GM08714 (cell line): Measurements from ENCODE around the gene HEPHL1.

Experiments used
- H3K4me3 ChIP-seq: fragments of 200-500 bp; sonication (Bioruptor generic); 2 replicates; pipeline ENCODE4 v1.5.1; 2014; ENCODE audit warnings: mild to moderate bottlenecking, low read length, inconsistent platforms
- ZNF274 ChIP-seq: IDR thresholded peaks from 2 replicates; pipeline ENCODE4 v1.6.1; 2012; ENCODE audit warnings: mild to moderate bottlenecking, low read depth, low read length

HEPHL1 gene

DNA sequence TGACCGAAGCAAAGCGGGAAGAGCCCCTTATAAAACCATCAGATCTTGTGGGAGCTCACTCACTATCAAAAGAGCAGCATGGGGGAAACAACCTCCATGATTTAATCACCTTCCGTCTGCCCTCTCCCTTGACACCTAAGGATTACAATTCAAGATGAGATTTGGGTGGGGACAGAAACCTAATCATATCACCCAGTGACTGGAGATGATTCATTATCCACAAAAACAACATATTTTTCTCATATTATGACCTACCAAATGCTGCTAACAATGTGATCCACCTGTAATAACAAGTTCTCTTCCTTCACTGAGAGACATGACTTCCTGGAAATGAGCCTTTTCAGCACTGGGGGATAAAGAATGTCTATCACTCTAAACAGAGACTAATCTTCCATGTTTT is 23.4 kb upstream of the HEPHL1 start:
- no peak for TF ChIP-seq ZNF274
- H3K4me3 ChIP-seq: no peak overlapping the region

DNA sequence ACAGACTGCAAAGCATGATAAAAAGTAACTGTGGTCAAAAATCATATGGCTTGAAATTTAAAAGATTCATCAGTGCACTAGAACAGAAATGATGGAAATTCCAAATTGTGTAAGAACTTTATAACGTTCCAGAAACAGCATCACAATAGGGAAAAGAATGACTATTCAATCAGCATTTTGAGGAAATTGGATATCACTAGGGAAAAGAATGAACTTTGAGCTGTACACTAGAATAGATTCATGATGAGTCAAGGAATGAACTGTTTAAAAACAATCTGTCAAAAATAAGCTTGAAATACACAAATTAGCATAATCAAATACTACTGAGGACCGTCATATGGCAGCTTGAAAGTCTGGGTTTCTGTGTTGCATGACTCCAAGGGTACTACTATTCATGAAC is 20.5 kb upstream of the HEPHL1 start:
- TF ChIP-seq ZNF274: no peak

DNA sequence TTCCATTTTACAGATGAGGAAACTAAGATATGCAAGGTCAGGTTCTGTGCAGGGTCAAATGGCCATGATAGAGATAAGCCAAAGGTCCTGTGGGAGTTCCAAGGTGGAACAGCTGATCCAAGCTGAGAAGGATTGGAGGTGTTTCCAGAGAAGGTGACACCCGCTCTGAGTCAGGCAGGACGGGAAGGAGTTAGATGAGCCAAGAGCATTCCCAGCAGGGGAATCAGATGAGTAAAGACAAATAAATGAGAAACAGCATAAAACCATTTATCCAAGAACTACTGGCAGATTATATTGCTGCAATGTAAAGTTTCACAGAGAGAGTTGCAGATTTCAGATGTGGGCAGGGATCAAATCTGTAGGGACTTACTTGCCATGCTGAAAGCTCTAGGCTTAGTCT is 18.9 kb upstream of the HEPHL1 start:
- no peak overlapping the region for H3K4me3 ChIP-seq
- TF ChIP-seq ZNF274: no peak

More for the DNA sequence above, 20.5 kb upstream of the HEPHL1 start:
- no peak overlapping the region for H3K4me3 ChIP-seq

DNA sequence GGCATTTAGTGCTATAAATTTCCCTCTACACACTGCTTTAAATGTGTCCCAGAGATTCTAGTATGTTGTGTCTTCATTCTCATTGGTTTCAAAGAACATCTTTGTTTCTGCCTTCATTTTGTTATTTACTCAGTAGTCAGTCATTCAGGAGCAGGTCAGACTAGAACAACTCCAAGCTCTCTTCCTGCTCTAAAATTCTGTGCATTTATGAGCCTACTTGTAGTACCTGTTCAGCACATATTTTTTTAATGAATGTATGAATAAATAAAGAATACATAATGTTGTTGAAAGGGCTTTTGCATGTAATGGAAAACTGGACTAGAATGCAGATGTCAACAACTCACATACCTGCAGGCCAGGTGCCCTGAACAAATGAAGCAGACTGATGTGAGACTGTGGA is 13.7 kb upstream of the HEPHL1 start:
- TF ChIP-seq ZNF274: no peak

DNA sequence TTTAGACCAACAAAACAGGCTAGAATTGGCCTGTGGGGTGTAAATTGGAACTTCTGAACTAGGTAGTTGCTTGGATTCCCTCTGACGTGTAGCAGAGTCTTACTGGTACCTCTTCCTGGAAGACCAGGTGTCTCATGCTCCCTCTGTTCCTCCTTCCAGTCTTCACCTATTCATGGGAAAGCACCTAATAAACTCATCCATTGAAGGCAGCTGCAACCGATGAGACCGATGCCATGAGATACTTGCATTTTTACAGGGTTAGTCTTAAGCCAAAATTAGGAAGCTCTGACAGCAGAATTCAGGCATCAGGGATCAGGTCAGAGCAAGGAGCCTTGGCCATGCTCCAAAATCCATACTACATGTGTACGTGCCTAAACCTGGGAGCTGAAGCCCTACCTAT is 13.2 kb upstream of the HEPHL1 start:
- TF ChIP-seq ZNF274: no peak
- H3K4me3 ChIP-seq: no peak overlapping the region

More for the DNA sequence above, 13.7 kb upstream of the HEPHL1 start:
- no peak overlapping the region for H3K4me3 ChIP-seq

DNA sequence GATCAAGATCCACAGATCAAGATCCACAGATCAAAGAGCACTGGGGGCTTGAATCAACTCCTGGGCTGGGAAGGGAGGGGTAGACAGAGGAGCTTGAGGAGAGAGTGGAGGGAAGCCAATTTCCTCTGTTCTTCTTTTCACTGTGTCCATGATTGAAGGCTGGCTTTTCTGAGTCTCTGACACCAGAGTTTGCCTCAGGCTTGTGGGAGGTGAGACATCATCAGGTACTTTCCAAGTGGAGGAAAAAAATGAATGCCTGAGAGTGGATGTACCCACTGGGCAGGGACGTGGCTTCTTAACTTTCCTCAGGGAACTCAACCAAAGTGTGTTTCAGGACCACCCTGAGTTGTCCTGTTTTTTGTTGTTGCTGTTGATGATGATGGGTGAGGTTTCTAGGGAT is 11.0 kb upstream of the HEPHL1 start:
- TF ChIP-seq ZNF274: no peak
- H3K4me3 ChIP-seq: no peak overlapping the region

DNA sequence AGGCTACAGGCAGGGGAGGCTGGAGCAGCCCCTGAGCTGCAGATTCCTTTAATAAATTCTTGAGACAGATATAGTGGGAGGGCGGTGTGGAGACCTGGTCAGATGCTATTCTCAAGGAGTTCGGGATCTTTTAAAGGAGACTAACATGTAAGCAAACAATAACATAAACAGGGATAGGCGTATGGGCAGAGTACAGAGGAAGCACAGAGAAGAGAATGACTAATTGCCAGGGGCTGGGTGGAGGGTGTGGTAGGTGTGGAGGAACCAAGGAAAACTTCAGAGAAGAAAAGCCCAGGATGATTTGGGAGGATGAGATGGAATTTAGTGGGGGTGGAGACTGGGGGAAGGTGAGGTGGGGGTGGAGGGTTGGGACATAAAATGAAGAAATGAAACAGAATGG is 9.7 kb upstream of the HEPHL1 start:
- TF ChIP-seq ZNF274: no peak
- no peak overlapping the region for H3K4me3 ChIP-seq

DNA sequence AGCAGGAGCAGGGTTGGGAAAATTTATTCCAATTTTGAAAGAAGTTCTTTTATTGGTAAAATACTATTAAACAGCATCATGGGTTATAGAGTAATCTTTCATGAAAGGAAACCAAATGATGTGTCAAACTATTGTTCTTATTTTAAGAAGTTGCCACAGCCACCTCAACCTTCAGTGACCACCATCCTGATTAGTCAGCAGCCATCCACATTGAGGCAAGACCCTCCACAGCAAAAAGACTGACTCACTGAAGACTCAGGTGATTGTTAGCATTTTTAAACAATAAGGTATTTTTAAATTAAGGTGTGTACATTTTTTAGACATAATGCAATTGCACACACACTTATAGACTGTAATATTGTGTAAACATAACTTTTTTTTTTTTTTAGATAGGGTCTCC is 3.7 kb upstream of the HEPHL1 start:
- no peak overlapping the region for H3K4me3 ChIP-seq
- no peak for TF ChIP-seq ZNF274

DNA sequence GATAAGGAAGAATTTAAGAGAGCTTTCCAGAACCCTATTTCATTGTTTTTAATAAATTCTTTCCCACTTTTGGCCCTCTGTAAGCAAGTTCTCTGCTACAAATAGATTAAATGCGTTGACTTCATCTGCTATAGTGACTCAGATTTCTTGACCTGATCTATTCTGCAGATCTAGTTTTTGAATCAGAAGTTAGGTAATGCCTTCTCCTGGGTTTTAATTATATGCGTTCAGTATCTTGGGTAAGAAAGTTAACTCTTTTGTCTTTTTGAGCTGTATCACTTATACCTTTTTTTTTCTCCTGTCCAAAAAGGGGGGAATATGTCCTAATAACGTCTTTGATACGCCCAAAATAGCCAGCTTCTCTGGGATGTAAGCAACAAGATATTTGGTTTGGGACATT is 2.4 kb upstream of the HEPHL1 start:
- H3K4me3 ChIP-seq: no peak overlapping the region
- no peak for TF ChIP-seq ZNF274

DNA sequence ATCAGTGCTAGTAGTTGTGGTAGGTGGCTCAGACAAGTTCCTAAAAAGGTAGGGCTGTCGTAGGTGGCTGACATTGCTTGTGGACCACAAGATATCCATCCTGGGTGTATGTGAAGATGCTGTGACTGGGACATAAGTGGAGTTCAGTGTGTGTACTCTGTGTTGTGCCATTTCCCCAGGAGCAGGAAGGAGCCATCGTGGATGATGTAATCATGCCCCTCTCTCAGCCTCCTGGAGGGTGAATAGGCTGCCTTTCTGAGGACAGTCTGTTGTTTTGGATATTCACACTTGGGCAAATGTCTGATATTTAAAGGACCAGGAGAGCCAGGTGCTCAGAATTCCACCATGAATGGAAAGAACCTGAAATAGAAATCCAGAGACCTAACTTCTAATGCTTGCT is 2.7 kb downstream of the HEPHL1 start:
- TF ChIP-seq ZNF274: no peak
- H3K4me3 ChIP-seq: no peak overlapping the region

DNA sequence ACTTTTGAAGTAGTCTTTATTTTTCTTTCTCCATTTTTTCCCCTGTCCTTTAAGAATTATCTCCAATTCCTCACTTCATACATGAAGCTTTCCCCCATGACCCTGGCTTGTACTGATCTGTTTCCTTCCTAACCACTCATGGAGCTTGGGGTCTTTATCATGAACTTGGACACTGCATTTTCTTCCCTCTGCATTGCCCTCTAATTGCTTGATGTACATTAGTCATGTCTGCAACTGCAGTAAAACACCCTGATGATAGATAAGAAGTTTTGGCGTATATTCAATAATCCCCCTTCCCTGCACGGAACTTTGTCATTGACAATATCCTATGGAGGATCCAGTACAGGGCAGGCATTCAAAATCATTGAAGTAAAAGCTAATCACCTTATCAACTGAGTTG is 3.4 kb downstream of the HEPHL1 start:
- no peak overlapping the region for H3K4me3 ChIP-seq
- no peak for TF ChIP-seq ZNF274

DNA sequence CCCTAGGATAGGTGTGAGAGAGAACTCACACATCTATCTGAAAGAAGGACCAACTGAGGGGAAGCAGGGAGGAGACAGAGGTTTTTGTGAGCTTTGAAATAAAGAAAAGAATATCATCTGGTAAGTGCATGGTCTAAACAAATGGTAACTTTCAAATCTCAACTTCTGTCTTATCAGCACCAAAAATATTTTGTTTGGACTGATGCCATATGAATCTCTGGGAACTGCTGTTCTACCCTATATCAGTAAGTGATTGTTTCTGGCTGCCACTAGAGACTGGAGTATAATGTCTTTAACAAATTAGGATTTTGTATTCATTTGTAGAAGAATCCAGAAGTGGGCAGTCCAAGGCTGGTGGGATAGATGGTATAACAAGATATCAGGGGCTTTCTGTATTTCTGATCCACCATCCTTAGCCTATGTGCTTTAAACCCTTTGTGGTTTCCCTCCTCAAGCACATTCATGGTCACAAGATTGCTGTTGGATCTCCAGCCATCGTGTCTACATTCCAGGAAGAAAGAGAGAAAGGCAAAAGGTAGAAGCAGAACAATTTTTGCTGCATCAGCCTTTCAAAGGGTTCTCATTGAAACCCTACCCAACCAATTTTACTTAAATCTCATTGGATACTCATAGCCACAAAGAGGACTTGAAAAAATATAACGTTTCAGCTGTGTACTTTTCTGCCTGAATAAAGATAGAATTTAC is 4.7 kb downstream of the HEPHL1 start:
- H3K4me3 ChIP-seq: no peak overlapping the region
- no peak for TF ChIP-seq ZNF274

DNA sequence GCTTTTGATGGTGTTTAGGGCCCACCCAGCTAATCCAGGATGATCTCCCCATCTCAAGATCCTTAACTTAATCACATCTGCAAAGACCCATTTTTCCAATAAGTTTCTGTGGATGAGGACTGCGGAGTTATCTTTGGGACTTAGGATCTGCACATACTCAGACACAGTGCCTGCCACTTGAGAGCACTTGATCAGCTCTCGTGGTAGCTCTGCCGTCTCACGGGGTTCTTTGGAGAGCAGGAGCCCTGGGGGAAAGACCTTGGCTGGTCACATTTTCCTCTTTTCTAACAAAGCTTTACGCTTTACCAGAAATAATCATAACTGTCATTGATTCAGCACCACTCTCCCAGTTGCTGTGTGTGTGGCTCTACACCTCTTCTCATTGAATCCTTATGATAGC is 6.1 kb downstream of the HEPHL1 start:
- no peak overlapping the region for H3K4me3 ChIP-seq
- TF ChIP-seq ZNF274: no peak

DNA sequence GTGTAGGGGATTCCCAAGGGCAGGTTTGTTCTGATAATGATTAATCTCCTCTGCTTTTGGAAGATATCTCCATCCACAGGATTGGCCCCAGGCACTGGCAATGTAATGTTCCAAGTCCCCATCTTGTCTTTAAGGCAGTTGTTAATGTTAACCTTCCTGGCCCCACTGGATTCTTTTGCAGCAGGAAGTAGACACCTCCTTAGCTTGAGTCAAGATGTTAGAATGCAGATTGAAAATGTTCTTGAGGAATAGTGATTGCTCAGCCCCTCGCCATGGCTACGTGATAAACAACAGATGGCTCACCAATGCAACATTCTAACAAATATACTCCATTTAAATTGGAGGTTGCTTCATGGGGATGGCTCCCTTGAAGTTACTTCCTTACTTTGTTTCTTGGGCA is 7.3 kb downstream of the HEPHL1 start:
- H3K4me3 ChIP-seq: no peak overlapping the region
- TF ChIP-seq ZNF274: no peak

DNA sequence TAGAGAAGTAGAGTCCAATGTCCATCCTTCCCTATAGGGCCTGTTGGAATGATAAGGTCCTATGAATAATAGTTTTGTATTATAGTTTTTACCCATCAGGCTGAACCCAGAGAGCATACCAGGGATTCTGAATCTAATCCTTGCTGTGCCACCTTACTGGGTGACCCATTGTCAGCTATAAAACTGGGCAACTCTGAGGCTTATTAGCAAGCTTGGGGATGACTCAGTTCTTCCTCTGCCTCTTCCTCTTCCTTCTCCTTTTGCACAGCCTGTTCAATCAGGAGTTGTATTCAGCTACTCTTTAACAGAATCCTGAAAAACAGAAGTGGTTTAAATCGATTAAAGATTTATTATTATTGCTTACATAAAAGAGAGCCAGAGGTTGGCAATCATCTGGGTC is 8.9 kb downstream of the HEPHL1 start:
- no peak for TF ChIP-seq ZNF274
- H3K4me3 ChIP-seq: no peak overlapping the region

DNA sequence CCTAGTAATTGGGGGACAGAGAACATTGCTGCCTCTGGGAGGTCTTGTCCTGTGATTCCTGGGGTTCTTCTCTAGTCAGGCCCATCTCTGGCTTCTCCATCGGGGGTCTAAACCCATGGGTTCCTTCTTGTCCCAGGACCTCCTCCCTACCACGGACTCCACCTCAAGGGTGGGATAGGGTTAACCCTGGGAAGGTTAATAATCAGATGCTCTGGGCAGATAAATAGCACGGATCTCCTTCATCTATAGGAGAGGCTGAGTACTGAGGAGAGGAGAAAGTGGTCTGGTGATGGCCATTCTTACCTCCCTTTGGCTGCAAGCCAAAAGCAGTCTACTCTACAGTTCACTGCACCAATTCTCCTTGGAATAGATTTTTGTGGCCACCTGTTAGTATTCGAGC is 10.5 kb downstream of the HEPHL1 start:
- TF ChIP-seq ZNF274: no peak
- H3K4me3 ChIP-seq: no peak overlapping the region
